Activated CD4-positive, alpha-beta T cell treated with anti-CD3 and anti-CD28 coated beads, Interleukin-2, amount 10 ng/mL, durations not matched to agents 7 days and 5 days (primary cell): ENCODE results near the gene CEP85. TPM values are rescaled to one million over a fixed set of nuclear protein-coding genes. Genes with fewer than 3 reads are reported as not detected.

Source experiments
- CTCF ChIA-PET: fragments of 350-600 bp; sonication (Branson Sonifier 250); formaldehyde crosslinking; loops from one replicate; lab custom pipeline; 2021; ENCODE audit warnings: antibody characterized with exemption; lab: Charles Lee
- POLR2A ChIA-PET: fragments of 350-600 bp; sonication (Branson Sonifier 250); formaldehyde crosslinking; loops from one replicate; lab custom pipeline; 2021; ENCODE audit warnings: antibody characterized with exemption; lab: Charles Lee
- DNase-seq: peaks from one replicate; pipeline ENCODE4 v3.0.0-alpha.2; 2020
- H3K27ac Mint-ChIP-seq: one replicate; pipeline ENCODE4 v1.8.0; 2021; ENCODE audit warnings: mild to moderate bottlenecking, moderate library complexity, mixed read lengths
- H3K27me3 Mint-ChIP-seq: one replicate; pipeline ENCODE4 v1.8.0; 2021; ENCODE audit warnings: mixed read lengths
- H3K36me3 Mint-ChIP-seq: one replicate; pipeline ENCODE4 v1.8.0; 2021; ENCODE audit warnings: low read depth, mixed read lengths
- H3K4me1 Mint-ChIP-seq: one replicate; pipeline ENCODE4 v1.8.0; 2021; ENCODE audit warnings: mixed read lengths
- H3K4me3 Mint-ChIP-seq: one replicate; pipeline ENCODE4 v1.8.0; 2021; ENCODE audit warnings: mild to moderate bottlenecking, moderate library complexity, mixed read lengths
- H3K9me3 Mint-ChIP-seq: one replicate; pipeline ENCODE4 v1.8.0; 2021; ENCODE audit warnings: mixed read lengths
- total RNA-seq, 2 experiments: library from RNA; stranded (reverse); gene quantifications; one replicate each; pipeline ENCODE4 v1.2.3, GENCODE V29; 2021

CEP85 gene, protein sequence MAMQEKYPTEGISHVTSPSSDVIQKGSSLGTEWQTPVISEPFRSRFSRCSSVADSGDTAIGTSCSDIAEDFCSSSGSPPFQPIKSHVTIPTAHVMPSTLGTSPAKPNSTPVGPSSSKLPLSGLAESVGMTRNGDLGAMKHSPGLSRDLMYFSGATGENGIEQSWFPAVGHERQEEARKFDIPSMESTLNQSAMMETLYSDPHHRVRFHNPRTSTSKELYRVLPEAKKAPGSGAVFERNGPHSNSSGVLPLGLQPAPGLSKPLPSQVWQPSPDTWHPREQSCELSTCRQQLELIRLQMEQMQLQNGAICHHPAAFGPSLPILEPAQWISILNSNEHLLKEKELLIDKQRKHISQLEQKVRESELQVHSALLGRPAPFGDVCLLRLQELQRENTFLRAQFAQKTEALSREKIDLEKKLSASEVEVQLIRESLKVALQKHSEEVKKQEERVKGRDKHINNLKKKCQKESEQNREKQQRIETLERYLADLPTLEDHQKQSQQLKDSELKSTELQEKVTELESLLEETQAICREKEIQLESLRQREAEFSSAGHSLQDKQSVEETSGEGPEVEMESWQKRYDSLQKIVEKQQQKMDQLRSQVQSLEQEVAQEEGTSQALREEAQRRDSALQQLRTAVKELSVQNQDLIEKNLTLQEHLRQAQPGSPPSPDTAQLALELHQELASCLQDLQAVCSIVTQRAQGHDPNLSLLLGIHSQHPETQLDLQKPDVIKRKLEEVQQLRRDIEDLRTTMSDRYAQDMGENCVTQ
- 10 to 100 TPM; 46.9 to 49.0 TPM for total RNA-seq

DNA sequence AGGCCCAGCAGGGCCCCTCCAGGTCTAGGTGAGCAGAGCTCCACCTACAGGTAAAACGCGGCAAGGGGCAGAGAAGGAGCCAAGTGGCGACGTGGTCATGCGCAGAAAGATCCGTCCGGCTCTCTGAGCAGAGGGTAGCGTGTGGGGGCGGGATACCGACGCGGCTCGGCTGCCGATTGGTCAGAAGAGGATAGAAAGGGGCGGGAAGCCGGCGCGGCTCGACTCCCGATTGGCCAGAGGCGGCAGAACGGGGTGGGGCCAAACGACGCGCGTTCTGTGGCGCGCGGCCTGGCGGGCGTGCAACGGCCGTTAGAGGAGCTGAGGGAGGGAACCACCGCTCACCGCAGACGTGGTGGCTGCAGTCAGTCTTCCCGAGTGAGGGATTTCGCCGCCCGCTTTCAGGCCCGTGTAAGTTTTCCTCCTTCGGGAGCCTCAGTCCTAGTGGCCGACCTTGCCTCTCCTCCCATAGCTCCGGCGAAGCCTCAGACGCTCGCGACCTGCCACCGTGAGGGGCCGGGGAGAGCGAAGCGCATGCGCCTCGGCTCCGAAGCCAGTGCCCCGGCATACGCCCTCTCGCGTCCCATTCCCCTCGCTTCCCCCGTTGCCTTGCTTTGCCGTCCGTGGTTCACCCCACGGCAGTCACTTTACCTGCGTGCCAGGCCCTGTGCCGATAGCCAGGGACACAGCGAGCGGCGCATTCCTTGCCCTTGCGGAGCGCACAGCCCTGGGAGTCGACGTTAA, at the start of gene CEP85:
TSS of gene CEP85 (plus strand) at position 298 of the 741 bp plus-strand sequence. CDS start 5,584 bp downstream, outside the sequence.
- ChIA-PET POLR2A (interaction anchor here (1.2 kb wide), 1 partner anchor 65 kb away, joined by 3 read pairs; the partner anchor contains the start of gene ZNF593), CTCF (interaction anchor here (0.6 to 3.5 kb wide), 62 partner anchors 9 to 473 kb away, joined by 3 to 31 read pairs (median 4); partner anchors contain the start of genes C1orf232, CATSPER4, CD52 and DHDDS)
- no peaks in the 10 kb centered on the region for H3K27me3 Mint-ChIP-seq
- peaks cover 36% of the 10 kb centered on the region for H3K4me1 Mint-ChIP-seq
- peak within 1 kb of the TSS; percentile 97 for H3K27ac Mint-ChIP-seq
- DNase-seq, result peak; percentile 98
- H3K9me3 Mint-ChIP-seq, result no peaks in the 10 kb centered on the region
- H3K36me3 Mint-ChIP-seq, result peaks cover 23% of the 10 kb centered on the region
- peak within 1 kb of the TSS; percentile 92 for H3K4me3 Mint-ChIP-seq

DNA sequence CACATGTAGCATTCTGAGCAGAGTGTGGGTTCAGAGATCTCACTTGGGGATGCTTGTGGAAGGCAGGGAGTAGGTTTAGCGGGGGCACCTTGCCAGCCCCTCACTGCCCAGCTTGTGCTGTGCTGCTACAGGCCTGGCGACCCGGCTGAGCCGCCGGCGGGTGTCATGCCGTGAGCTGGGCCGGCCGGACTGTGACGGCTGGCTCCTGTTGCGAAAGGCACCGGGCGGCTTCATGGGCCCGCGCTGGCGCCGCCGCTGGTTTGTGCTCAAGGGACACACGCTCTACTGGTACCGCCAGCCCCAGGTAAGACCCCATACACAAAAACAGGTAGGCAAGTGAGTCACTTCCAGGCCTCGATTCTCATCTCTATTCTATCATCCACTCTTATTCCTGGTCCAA, 49.1 kb upstream of the CEP85 start:
- H3K4me3 Mint-ChIP-seq, result no peak overlapping the region
- no peaks in the 10 kb centered on the region for H3K36me3 Mint-ChIP-seq
- CTCF ChIA-PET, result interaction anchor here (1.2 to 1.5 kb wide), 2 partner anchors 15 to 50 kb away, joined by 4 to 6 read pairs; partner anchors contain the start of genes CEP85 and ZNF593
- no peaks in the 10 kb centered on the region for H3K27me3 Mint-ChIP-seq
- no peaks in the 10 kb centered on the region for H3K9me3 Mint-ChIP-seq
- DNase-seq, result no peak
- no peak overlapping the region for H3K27ac Mint-ChIP-seq
- H3K4me1 Mint-ChIP-seq, result peaks cover 3% of the 10 kb centered on the region
- POLR2A ChIA-PET, result no interaction called here

DNA sequence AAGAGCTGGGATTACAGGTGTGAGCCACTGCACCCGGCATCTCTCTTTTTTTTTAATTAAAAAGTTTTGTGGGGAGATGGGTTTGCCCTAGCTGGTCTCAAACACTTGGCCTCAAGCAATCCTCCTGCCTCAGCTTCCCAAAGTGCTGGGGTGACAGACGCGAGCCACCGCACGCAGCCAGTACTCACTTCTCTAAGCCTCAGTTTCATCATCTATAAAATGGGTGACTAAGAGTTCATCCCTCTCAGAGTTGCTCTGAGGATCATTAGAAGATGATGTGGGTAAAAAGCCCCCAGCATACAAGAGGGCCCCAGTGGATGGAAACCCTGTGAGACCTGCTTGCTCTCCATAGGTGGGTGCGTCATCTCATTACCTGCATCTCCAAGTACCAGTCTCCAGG, 46.1 kb upstream of the CEP85 start:
- POLR2A ChIA-PET, result no interaction called here

DNA sequence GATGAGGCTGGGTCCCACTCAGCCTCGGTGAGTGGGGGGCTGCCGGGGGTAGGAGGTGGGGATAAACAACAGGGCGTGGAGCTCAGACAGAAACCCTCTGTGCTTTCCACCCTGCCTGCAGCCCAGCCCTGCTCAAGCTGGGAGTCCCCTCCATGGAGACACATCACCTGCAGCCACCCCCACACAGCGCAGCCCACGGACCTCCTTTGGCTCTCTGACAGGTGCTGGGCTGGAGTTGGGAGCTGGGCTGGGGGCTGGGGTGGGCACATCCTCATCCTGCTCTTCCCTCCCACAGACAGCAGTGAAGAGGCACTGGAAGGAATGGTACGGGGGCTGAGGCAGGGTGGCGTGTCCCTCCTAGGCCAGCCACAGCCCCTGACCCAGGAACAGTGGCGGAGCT, 45.5 kb upstream of the CEP85 start:
- H3K4me1 Mint-ChIP-seq, result peaks cover 21% of the 10 kb centered on the region
- ChIA-PET CTCF (interaction anchor here (0.6 to 2.8 kb wide), 6 partner anchors 8 to 1492 kb away, joined by 3 to 9 read pairs (median 4); partner anchors contain the start of genes CEP85 and ZNF593), POLR2A (no interaction called here)
- H3K27me3 Mint-ChIP-seq, result no peaks in the 10 kb centered on the region
- peaks cover 2% of the 10 kb centered on the region for H3K36me3 Mint-ChIP-seq
- no peak overlapping the region for H3K4me3 Mint-ChIP-seq
- no peak for DNase-seq
- no peaks in the 10 kb centered on the region for H3K9me3 Mint-ChIP-seq
- H3K27ac Mint-ChIP-seq, result no peak overlapping the region

More for the DNA sequence above, 46.1 kb upstream of the CEP85 start:
- no peak for DNase-seq
- H3K4me1 Mint-ChIP-seq, result peaks cover 16% of the 10 kb centered on the region
- peaks cover 2% of the 10 kb centered on the region for H3K36me3 Mint-ChIP-seq
- no peaks in the 10 kb centered on the region for H3K27me3 Mint-ChIP-seq
- H3K4me3 Mint-ChIP-seq, result no peak overlapping the region
- H3K9me3 Mint-ChIP-seq, result no peaks in the 10 kb centered on the region
- CTCF ChIA-PET, result interaction anchor here (0.9 to 3.0 kb wide), 6 partner anchors 10 to 46 kb away, joined by 3 to 12 read pairs (median 4); partner anchors contain the start of genes CEP85, CNKSR1 and ZNF593
- H3K27ac Mint-ChIP-seq, result no peak overlapping the region

DNA sequence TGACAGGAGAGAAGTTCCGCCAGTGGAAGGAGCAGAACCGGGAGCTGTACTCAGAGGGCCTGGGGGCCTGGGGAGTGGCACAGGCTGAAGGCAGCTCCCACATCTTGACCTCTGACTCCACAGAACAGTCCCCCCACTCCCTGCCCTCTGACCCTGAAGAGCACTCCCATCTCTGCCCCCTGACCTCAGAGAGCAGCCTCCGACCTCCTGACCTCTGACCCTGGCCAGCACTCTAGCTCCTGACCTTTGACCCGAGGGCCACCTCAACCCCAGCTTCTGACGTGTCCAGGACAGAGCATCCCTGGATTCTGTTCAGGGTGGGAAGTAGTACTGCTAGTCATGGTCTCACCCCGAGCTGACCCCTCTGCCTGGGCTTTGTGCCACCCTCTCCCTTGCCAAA, 44.7 kb upstream of the CEP85 start:
- CTCF ChIA-PET, result interaction anchor here (0.5 to 2.8 kb wide), 6 partner anchors 9 to 233 kb away, joined by 3 to 9 read pairs (median 4); partner anchors contain the start of genes CEP85 and ZNF593
- Mint-ChIP-seq H3K4me1 (peaks cover 27% of the 10 kb centered on the region), H3K4me3 (no peak overlapping the region), H3K27me3 (no peaks in the 10 kb centered on the region), H3K9me3 (no peaks in the 10 kb centered on the region), H3K36me3 (peaks cover 2% of the 10 kb centered on the region), H3K27ac (no peak overlapping the region)
- no peak for DNase-seq
- POLR2A ChIA-PET, result no interaction called here

DNA sequence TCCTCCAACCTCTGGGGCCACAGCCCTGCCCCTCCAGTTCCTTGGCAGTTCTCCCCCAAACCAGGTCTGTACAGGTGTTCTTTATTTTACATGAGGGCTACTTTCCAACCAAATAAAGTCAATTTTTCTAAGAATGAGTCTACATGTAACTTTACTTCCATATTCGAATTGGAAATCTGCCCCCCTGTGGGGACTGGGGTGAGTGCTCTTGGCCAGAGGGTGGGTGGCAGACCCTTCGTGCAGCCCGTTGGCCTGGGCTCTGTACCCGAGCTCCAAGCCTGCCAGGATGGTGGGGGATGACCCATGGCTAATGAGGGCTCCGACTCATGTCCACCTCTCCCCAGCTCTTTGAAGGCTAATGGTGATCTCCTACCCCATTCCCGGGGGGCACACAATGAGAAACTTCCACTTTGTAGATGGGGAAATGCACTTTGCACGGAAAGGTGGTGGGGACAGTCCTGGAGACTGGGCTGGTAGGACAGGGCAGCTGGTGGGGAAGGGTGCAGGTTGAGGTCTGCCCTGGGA, 44.2 kb upstream of the CEP85 start:
- ChIA-PET POLR2A (no interaction called here), CTCF (interaction anchor here (0.5 to 2.8 kb wide), 7 partner anchors 9 to 864 kb away, joined by 3 to 9 read pairs (median 4); partner anchors contain the start of genes CEP85 and ZNF593)
- Mint-ChIP-seq H3K27me3 (no peaks in the 10 kb centered on the region), H3K4me3 (no peak overlapping the region), H3K27ac (no peak overlapping the region), H3K4me1 (peaks cover 28% of the 10 kb centered on the region), H3K9me3 (no peaks in the 10 kb centered on the region), H3K36me3 (peaks cover 2% of the 10 kb centered on the region)
- no peak for DNase-seq

DNA sequence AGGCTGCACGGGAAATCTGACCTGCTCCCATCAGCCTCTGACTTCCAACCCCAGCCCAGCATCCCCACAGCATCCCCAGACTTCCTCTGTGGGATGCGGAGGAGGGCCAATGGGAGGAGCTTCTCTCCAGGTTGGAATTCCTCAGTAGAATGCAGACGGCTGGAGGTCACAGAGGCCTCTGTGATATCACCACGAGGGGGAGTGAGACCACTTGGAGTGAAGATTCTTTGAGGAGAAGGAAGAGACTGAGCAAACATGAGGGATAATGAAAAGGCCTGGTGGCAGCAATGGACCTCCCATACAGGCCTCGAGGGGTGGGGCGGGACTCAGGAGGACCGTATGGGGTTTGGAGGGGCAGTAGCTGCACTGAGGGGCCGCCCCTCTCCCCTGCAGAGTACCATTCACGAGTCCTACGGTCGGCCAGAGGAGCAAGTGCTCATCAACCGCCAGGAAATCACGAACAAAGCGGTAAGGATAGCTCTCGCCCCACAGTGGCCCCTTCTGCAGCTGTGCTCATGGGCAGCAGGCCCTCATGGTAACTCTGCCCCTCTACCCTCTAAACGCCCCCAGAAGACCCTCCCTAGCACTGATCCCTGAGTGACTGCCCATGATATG, 43.5 kb upstream of the CEP85 start, which contains the start of gene CATSPER4:
TSS of gene CATSPER4 (plus strand) at position 230 of the 615 bp plus-strand sequence. CDS start at position 256, 26 bp downstream.
- Mint-ChIP-seq H3K36me3 (peaks cover 2% of the 10 kb centered on the region), H3K27me3 (peaks cover 2% of the 10 kb centered on the region), H3K4me1 (peaks cover 28% of the 10 kb centered on the region), H3K9me3 (no peaks in the 10 kb centered on the region), H3K4me3 (no peak within 1 kb of the TSS), H3K27ac (peak within 1 kb of the TSS; percentile 82)
- POLR2A ChIA-PET, result no interaction called here
- CTCF ChIA-PET, result interaction anchor here (0.6 to 2.8 kb wide), 5 partner anchors 11 to 863 kb away, joined by 3 to 9 read pairs (median 5); partner anchors contain the start of genes CEP85 and ZNF593
- DNase-seq, result no peak

DNA sequence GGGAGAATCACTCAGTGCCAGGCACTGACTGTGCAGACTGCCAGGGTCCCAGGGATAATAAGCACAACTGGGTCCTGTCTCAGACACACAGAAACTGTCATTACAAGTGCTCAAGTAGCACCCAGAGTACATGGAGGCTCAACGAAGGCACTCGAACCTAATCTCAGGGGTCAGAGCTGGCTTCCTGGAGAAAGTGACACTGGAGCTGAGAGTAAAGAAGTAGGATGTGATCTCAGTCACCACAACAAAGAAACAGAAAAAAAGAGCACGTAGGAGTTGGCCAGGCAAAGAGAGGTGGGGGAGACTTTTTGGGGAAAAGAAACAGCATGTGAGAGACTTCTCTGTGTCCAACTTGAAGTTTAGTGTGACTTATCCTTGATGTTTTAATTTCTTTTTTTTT, 42.3 kb upstream of the CEP85 start:
- Mint-ChIP-seq H3K27me3 (peaks cover 2% of the 10 kb centered on the region), H3K4me1 (peaks cover 28% of the 10 kb centered on the region), H3K4me3 (peak overlapping the region; percentile 18), H3K9me3 (no peaks in the 10 kb centered on the region), H3K27ac (peak overlapping the region; percentile 82), H3K36me3 (peaks cover 2% of the 10 kb centered on the region)
- peak; percentile 50 for DNase-seq
- ChIA-PET POLR2A (interaction anchor here (1.0 kb wide), 1 partner anchor 22 kb away, joined by 5 read pairs; the partner anchor contains the start of gene ZNF593), CTCF (interaction anchor here (0.6 to 1.6 kb wide), 4 partner anchors 10 to 271 kb away, joined by 4 to 5 read pairs (median 5); partner anchors contain the start of gene ZNF593)

DNA sequence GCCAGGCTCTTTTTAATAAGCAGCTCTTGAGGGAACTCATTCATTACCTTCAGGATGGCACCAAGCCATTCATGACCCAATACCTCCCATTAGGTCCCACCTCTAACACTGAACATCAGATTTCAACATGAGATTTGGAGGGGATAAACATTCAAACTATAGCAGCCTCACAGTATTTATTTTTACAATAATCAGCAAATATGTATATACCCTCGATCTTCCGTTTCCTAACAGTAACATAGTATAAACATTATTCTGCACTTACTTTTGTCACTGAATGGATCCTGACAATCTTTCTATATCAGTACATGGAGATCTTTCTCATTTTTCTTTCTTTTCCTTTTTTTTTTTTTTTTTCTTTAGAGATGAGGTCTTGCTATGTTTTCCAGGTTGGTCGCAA, 38.2 kb upstream of the CEP85 start:
- Mint-ChIP-seq H3K4me1 (peaks cover 31% of the 10 kb centered on the region), H3K4me3 (no peak overlapping the region), H3K9me3 (no peaks in the 10 kb centered on the region), H3K27me3 (peaks cover 2% of the 10 kb centered on the region), H3K36me3 (peaks cover 2% of the 10 kb centered on the region), H3K27ac (no peak overlapping the region)
- DNase-seq, result no peak
- POLR2A ChIA-PET, result no interaction called here
- CTCF ChIA-PET, result interaction anchor here (0.5 to 1.8 kb wide), 3 partner anchors 26 to 669 kb away, joined by 3 to 5 read pairs (median 3); partner anchors contain the start of gene ZNF593

DNA sequence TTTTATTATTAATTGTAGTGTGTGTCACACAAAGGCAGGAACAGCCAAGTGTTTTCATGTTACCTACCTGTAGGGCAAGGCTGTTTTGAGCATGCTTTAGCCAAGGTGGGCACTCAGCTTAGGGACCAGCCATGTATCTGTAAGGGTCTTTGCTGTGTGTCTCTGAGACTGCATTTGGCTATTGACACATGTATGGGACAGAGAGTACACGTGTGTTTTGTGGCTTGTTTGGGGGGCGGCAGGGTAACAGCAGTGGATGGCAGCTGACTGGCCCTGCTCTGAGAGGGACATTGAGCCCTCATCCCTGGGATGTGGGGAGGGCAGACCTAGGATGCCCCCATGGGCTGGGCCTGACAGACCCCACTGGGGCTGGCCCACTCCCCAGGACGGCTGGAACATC, 36.7 kb upstream of the CEP85 start:
- peaks cover 37% of the 10 kb centered on the region for H3K4me1 Mint-ChIP-seq
- ChIA-PET POLR2A (no interaction called here), CTCF (interaction anchor here (1.2 kb wide), 1 partner anchor 82 kb away, joined by 3 read pairs; no protein-coding TSS in a partner anchor)
- no peaks in the 10 kb centered on the region for H3K9me3 Mint-ChIP-seq
- H3K27me3 Mint-ChIP-seq, result peaks cover 2% of the 10 kb centered on the region
- DNase-seq, result no peak
- H3K36me3 Mint-ChIP-seq, result no peaks in the 10 kb centered on the region
- no peak overlapping the region for H3K4me3 Mint-ChIP-seq
- no peak overlapping the region for H3K27ac Mint-ChIP-seq

DNA sequence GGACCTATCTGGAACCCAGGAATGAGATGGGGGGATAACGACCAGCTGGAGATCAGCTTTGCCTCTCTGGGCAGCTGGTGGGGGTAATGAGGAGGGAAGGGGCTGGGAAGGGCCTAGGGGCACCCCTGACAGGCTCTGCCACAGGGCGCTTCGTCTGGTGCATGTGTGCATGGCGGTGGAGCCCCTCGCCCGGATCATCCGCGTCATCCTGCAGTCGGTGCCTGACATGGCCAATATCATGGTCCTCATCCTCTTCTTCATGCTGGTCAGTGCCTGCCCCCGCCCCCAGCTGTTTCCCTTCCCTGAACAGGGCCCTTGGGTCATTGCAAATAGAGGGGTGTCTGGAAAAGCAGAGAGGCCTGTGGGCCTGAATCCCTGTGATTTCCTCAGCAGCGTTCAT, 36.2 kb upstream of the CEP85 start:
- H3K36me3 Mint-ChIP-seq, result no peaks in the 10 kb centered on the region
- CTCF ChIA-PET, result interaction anchor here (1.2 kb wide), 1 partner anchor 81 kb away, joined by 3 read pairs; no protein-coding TSS in a partner anchor
- peaks cover 2% of the 10 kb centered on the region for H3K27me3 Mint-ChIP-seq
- H3K4me3 Mint-ChIP-seq, result no peak overlapping the region
- POLR2A ChIA-PET, result no interaction called here
- no peak for DNase-seq
- no peaks in the 10 kb centered on the region for H3K9me3 Mint-ChIP-seq
- no peak overlapping the region for H3K27ac Mint-ChIP-seq
- H3K4me1 Mint-ChIP-seq, result peaks cover 38% of the 10 kb centered on the region
